ENCODE results near the gene GUCY1A1.

The GUCY1A1 gene

GRCh38 chr4:155658681-155659064, 8.0 kb upstream of the GUCY1A1 start:
- in situ Hi-C loops (cut with HindIII; ENCODE audit: low sequenced_read_pairs): no loop called here
- TF ChIP-seq, protein P1, sequence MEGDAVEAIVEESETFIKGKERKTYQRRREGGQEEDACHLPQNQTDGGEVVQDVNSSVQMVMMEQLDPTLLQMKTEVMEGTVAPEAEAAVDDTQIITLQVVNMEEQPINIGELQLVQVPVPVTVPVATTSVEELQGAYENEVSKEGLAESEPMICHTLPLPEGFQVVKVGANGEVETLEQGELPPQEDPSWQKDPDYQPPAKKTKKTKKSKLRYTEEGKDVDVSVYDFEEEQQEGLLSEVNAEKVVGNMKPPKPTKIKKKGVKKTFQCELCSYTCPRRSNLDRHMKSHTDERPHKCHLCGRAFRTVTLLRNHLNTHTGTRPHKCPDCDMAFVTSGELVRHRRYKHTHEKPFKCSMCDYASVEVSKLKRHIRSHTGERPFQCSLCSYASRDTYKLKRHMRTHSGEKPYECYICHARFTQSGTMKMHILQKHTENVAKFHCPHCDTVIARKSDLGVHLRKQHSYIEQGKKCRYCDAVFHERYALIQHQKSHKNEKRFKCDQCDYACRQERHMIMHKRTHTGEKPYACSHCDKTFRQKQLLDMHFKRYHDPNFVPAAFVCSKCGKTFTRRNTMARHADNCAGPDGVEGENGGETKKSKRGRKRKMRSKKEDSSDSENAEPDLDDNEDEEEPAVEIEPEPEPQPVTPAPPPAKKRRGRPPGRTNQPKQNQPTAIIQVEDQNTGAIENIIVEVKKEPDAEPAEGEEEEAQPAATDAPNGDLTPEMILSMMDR (IDR thresholded peaks at IDR 0.05; ENCODE audit: low read depth, low read length, missing control alignments): no peak
- no peak for DNase-seq (ENCODE audit: low read depth)
- H3K4me3 ChIP-seq (ENCODE audit: low read depth, low read length): no peak overlapping the region

DNA sequence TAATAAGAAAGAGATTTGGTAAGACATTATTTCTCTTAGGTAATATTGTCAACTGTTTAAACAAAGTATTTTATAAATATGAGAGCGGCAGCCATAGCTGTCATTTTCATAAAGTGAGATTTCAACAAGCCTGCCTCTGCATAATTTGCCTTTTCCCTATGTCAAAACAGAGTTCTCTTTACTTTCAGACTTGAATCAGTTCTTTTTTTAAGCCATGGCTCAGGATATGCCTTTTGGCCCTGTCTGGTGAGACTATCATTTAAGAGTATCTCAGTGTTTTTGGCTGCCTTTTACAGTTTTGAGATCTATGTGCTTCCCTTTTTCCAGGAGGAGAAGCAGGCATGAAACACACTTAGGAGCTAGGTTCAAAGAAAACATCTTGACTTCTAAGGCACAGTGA, 7.5 kb upstream of the GUCY1A1 start:
- TF ChIP-seq, protein P1 (IDR thresholded peaks at IDR 0.05; ENCODE audit: low read depth, low read length, missing control alignments): no peak
- in situ Hi-C loops (cut with HindIII; ENCODE audit: low sequenced_read_pairs): no loop called here
- DNase-seq (ENCODE audit: low read depth): no peak
- H3K4me3 ChIP-seq (ENCODE audit: low read depth, low read length): no peak overlapping the region

DNA sequence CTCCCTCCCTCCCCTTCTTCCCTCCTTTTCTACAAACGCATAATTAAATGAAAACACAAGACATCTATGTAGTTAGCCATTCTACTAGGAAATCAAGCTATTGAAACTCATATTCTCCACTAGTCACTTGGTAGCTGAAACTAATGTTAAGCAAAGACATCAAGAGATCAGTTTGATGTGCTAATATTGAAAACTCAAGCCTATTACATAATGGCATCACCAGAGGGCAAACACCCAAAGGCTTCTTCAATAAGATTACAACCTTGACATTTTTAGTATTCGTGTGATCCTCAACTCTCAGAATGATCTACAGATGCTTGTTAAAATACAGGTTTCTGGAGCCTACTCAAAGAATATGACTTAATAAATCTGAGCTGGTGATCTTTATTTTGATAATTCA, 6.2 kb upstream of the GUCY1A1 start:
- TF ChIP-seq, protein P1 (IDR thresholded peaks at IDR 0.05; ENCODE audit: low read depth, low read length, missing control alignments): no peak
- no peak for DNase-seq (ENCODE audit: low read depth)
- H3K4me3 ChIP-seq (ENCODE audit: low read depth, low read length): no peak overlapping the region
- in situ Hi-C loops (cut with HindIII; ENCODE audit: low sequenced_read_pairs): no loop called here

DNA sequence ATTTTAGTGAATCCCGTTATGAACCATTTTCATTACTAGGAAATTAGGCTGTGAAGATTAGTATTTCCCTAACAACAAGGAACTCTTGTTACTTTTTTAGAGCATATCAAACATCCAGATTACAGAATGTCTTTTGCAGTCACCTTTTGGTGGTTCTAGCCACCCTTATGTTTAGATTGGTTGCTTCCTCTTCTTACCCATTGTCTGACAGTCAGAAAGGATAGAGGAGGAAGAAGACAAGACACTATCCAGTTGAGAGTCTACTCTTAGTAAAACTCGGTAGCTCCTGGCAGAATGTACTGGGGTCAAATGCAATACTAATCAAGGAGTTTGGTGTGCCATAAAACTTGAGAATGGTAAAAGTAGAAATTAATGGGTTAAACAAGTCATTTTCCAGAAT, 1.6 kb upstream of the GUCY1A1 start:
- in situ Hi-C loops (cut with HindIII; ENCODE audit: low sequenced_read_pairs): no loop called here
- DNase-seq (ENCODE audit: low read depth): no peak
- no peak overlapping the region for H3K4me3 ChIP-seq (ENCODE audit: low read depth, low read length)
- TF ChIP-seq, protein P1 (IDR thresholded peaks at IDR 0.05; ENCODE audit: low read depth, low read length, missing control alignments): no peak

- TF ChIP-seq, protein P1 (IDR thresholded peaks at IDR 0.05; ENCODE audit: low read depth, low read length, missing control alignments): no peak
- in situ Hi-C loops (cut with HindIII; ENCODE audit: low sequenced_read_pairs): no loop called here
- DNase-seq (ENCODE audit: low read depth): no peak
- peak overlapping the region; percentile 52 for H3K4me3 ChIP-seq (ENCODE audit: low read depth, low read length)
Measured at GRCh38 chr4:155667222-155667567, 547 bp downstream of the GUCY1A1 start.

DNA sequence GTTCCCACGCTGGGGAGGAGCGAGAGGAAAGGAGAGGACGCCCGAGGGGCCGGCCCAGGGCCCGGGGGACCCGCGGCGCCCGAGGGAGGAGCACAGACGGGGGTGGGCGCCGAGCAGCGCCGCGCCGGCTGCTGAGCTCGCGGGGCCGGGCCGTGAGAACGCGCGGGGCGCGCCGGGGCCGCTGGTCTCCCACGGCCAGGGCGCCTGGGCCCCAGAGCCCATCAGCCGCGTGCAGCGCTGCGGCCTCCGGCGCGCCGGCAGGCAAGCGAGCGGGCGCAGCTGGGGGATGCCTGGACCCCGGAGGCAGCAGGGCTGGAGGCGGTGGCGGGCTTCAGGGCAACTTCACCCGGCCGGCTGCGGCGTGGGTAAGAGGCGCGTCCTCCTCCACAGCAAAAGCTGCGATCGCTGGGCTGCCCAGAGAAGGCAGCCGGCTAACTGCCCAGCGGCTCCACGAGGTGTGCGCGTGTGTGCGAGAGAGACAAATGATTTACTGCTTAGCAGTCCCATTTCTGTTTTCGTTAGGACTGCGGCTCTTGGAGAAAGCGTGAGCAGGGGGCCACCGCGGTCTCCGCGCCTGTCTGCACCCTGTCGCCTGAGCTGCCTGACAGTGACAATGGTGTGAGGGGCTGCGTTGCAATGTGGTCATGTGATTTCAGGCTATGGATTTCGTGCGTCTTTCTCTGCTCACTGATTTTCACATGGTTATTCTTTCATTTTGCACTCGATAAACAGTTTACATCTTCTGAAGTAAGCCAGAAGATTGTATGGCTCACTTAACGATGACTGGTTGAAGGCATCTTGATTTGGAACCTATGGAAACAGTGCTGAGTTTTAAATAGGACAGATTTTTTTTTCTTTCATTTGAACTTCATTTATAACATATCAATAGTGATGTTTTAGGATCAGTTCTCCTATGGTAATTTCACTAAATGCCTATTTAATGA, 1.2 kb downstream of the GUCY1A1 start:
- peak overlapping the region; percentile 52 for H3K4me3 ChIP-seq (ENCODE audit: low read depth, low read length)
- TF ChIP-seq, protein P1 (IDR thresholded peaks at IDR 0.05; ENCODE audit: low read depth, low read length, missing control alignments): no peak
- in situ Hi-C loops (cut with HindIII; ENCODE audit: low sequenced_read_pairs): no loop called here

More for the DNA sequence above, 1.2 kb downstream of the GUCY1A1 start:
- DNase-seq (ENCODE audit: low read depth): no peak

All from astrocyte of the cerebellum (primary cell).